ENCODE data around the gene GALNT17.

GALNT17 gene

DNA sequence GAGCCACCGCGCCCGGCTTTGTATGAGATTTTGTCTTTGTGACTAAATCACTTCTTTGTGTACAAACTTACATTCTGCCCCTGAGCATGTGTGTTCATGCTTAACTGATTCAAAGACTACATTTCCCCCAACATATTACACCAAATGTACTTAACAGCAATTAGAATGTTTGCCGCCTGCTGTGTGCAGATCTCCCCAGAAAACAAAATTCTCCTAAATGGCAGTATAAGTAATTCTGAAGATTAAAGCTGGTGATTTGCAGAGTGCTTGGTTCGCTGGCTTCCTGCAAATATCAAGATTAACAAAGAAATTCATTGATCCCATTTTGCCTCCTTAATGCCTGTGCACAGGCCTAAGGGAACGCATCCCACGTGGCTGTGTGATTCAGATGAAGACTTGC lies 230.3 kb downstream of the GALNT17 start:
- no peak overlapping the region for H3K4me3 ChIP-seq (ENCODE audit: low read depth, low read length)
- DNase-seq (ENCODE audit: low read depth) = no peak

GRCh38 chr7:71363223-71363622 lies 231.3 kb downstream of the GALNT17 start:
- DNase-seq (ENCODE audit: low read depth) = no peak

DNA sequence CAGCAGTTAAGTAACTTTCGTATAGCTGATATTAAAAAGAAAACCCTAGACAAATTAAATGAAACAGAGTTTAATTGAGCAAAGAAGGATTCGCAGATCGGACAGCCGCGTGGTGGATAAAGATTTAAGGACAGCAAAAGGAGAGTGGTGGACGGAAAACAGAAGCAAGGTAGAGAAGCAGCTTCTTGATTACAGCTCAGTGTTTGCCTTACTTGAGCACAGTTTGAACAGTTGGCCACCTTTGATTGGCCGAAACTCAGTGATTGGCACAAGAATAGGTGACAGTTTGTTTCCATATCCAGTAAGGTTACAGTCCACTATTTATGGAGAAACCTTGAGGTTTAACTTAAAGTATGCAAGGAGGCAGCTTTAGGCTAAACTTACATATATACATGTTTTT lies 231.7 kb downstream of the GALNT17 start:
- H3K4me3 ChIP-seq (ENCODE audit: low read depth, low read length) = no peak overlapping the region
- DNase-seq (ENCODE audit: low read depth) = no peak

More at GRCh38 chr7:71363223-71363622, 231.3 kb downstream of the GALNT17 start:
- no peak overlapping the region for H3K4me3 ChIP-seq (ENCODE audit: low read depth, low read length)

DNA sequence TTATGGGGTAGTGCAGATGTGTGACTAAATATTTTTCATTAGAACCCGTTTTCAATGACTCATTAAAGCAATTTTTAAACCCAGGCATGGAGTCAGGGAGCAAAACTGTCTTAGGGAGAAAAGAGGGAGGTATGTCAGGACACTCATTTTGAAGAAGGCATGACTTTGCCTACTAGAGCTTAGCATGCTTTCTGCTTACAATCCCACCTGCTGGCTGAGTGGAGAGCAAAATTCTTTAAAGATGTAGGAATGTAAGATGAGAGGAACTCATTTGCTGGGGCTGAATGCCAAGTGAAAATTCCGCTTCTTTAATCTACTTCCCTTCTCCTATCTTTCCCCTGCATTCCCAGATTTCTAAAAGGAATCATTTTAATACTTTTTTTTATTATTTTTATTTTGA lies 232.6 kb downstream of the GALNT17 start:
- H3K4me3 ChIP-seq (ENCODE audit: low read depth, low read length) = no peak overlapping the region
- DNase-seq (ENCODE audit: low read depth) = no peak

GRCh38 chr7:71372991-71373390 lies 241.0 kb downstream of the GALNT17 start:
- H3K4me3 ChIP-seq (ENCODE audit: low read depth, low read length) = no peak overlapping the region
- no peak for DNase-seq (ENCODE audit: low read depth)

- H3K4me3 ChIP-seq (ENCODE audit: low read depth, low read length) = no peak overlapping the region
Measured at GRCh38 chr7:71377062-71377461, 245.1 kb downstream of the GALNT17 start.

GRCh38 chr7:71377469-71377868 lies 245.5 kb downstream of the GALNT17 start:
- DNase-seq (ENCODE audit: low read depth) = no peak
- no peak overlapping the region for H3K4me3 ChIP-seq (ENCODE audit: low read depth, low read length)

More at GRCh38 chr7:71377062-71377461, 245.1 kb downstream of the GALNT17 start:
- DNase-seq (ENCODE audit: low read depth) = no peak

- H3K4me3 ChIP-seq (ENCODE audit: low read depth, low read length) = no peak overlapping the region
- no peak for DNase-seq (ENCODE audit: low read depth)
Measured at GRCh38 chr7:71384094-71384493, 252.2 kb downstream of the GALNT17 start.

- DNase-seq (ENCODE audit: low read depth) = no peak
- no peak overlapping the region for H3K4me3 ChIP-seq (ENCODE audit: low read depth, low read length)
Measured at GRCh38 chr7:71385330-71385729, 253.4 kb downstream of the GALNT17 start.

GRCh38 chr7:71386152-71386785 lies 254.3 kb downstream of the GALNT17 start:
- H3K4me3 ChIP-seq (ENCODE audit: low read depth, low read length) = no peak overlapping the region
- DNase-seq (ENCODE audit: low read depth) = no peak

DNA sequence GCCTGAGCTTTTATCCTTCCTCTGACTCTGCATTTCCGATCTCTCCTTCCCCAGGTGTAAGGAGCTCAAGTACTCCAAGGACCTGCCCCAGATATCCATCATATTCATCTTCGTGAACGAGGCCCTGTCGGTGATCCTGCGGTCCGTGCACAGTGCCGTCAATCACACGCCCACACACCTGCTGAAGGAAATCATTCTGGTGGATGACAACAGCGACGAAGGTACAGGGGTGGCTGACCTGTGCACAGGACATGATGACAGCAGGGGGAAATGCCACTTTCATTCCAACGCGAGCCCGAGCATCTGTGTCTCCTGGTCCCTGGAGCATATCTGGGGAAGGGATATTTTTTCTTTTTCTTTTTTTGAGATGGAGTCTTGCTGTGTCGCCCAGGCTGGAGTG lies 256.2 kb downstream of the GALNT17 start:
- no peak overlapping the region for H3K4me3 ChIP-seq (ENCODE audit: low read depth, low read length)
- DNase-seq (ENCODE audit: low read depth) = no peak

- DNase-seq (ENCODE audit: low read depth) = no peak
- H3K4me3 ChIP-seq (ENCODE audit: low read depth, low read length) = no peak overlapping the region
Measured at GRCh38 chr7:71389976-71390375, 258.0 kb downstream of the GALNT17 start.

DNA sequence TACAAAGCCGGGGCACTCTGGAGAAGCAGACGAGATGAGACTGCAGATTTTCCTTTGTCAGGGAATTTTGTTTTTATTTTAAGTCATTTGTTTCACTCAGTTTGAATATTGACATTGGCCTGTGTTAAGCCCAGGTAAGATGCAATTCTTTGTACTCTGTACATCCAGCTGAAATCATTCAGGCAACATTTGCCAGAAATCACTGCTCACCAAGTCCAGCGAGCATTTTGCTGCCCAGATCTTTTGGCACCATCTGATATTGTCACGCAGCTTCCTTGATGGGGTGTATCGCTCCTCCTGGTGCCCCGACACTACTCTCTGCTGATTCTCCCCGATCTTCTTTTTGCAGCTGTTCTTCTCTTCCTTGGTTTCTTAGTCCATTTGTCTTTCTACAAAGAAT lies 261.7 kb downstream of the GALNT17 start:
- H3K4me3 ChIP-seq (ENCODE audit: low read depth, low read length) = no peak overlapping the region
- no peak for DNase-seq (ENCODE audit: low read depth)

- no peak for DNase-seq (ENCODE audit: low read depth)
- no peak overlapping the region for H3K4me3 ChIP-seq (ENCODE audit: low read depth, low read length)
Measured at GRCh38 chr7:71402684-71403083, 270.7 kb downstream of the GALNT17 start.

DNA sequence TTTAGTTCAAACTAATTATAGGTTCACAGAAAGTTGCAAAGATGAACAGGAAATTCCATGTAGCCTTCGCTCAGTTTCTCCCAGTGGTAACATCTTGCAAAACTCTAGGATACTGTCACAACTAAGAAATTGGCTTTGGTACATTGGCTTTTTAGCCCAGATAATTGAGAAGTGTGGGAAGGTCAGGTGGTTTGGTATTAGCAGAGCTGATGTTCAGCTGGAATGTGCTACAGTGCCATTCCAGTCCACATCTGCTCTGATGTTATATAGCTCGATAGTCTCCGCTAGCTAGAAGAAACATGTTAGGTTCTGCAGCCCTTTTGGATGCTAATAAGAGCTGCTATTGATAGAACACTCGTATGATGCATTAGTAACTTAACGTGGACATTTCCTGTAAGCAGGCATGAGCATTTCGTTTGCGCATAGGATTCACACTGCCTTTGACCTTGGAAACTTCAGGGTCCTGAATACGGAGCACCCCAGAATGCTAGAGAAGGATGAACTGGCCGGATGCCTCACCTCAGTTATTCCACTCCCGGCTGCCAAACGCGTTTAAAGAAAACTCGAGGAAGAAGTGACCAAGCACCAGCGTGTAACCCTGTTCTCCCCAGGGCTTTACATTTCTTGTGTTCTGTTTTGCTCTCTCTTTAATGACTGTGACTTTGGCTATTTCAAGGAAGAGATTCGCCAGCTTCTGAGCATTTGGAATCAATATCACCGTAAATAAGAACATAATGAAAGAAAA lies 271.4 kb downstream of the GALNT17 start:
- H3K4me3 ChIP-seq (ENCODE audit: low read depth, low read length) = no peak overlapping the region
- no peak for DNase-seq (ENCODE audit: low read depth)

DNA sequence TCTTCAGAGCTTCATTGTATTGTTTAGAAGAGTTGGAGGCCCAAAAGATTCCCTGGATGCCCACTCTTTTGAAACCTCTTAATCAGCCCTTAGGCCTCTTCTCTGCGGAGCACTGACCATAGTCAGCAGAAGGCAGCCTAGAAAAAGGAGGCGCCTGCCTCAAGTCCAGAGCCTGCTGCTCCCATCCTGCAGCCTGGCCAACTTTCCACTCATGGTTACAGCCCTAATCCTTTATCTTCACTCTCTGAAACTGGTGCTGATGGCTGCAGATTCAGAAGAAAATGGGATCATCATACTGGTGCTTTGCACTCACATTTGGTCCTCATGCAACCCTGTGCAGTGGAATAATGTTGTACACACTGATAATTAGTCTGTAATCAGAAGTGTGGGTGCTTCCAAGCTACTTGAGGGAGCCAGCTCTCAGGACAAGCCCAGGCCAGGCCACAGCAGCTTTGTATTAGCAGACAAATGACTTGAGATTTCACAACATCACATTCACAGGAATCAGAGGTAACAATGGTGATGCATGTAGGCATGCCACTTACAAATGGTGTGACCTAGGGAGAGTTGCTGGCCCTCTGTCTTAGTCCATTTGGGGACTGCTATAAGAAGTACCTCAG lies 272.9 kb downstream of the GALNT17 start:
- H3K4me3 ChIP-seq (ENCODE audit: low read depth, low read length) = no peak overlapping the region
- DNase-seq (ENCODE audit: low read depth) = no peak

GRCh38 chr7:71408271-71408670 lies 276.3 kb downstream of the GALNT17 start:
- H3K4me3 ChIP-seq (ENCODE audit: low read depth, low read length) = no peak overlapping the region
- no peak for DNase-seq (ENCODE audit: low read depth)

DNA sequence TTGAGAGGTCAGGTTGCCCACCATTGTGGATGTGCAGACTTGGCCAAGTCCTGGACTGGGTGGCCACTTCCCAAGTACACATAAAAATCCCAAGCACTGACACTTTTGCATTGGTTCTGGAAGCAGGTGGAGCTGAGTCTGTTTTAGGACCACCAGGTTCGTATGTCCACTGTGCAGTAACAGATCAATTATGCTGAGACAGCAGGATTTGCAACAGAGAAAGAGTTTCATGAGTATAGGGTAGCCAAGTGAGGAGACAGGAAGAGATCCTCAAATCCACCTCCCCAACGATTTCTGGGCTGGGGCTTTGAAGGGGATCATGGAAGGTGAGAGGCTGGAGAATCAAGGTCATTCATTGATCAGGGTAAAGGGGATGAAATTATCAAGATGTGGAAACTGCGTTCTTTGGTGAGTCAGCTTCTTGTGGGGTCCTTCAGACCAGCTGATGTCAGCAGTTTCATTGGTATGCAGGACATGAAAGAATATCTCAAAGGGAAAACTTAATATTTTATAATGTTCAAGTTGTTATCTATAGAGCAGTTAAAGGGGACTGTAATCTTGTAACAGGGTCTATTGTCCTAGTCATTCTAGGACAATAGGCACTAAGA lies 277.7 kb downstream of the GALNT17 start:
- no peak for DNase-seq (ENCODE audit: low read depth)
- no peak overlapping the region for H3K4me3 ChIP-seq (ENCODE audit: low read depth, low read length)

GRCh38 chr7:71411475-71411874 lies 279.5 kb downstream of the GALNT17 start:
- no peak for DNase-seq (ENCODE audit: low read depth)
- H3K4me3 ChIP-seq (ENCODE audit: low read depth, low read length) = no peak overlapping the region

GRCh38 chr7:71414490-71414889 lies 282.5 kb downstream of the GALNT17 start:
- DNase-seq (ENCODE audit: low read depth) = no peak
- no peak overlapping the region for H3K4me3 ChIP-seq (ENCODE audit: low read depth, low read length)

Measured in skeletal muscle cell (primary cell).